Ramos (cell line): ENCODE measurements around the gene LLCFC1.
"Not testable (repeated sequence)": the region's sequence is repeated elsewhere in the genome, so short reads cannot be mapped to it uniquely, and the experiment has no call there.

Experiments used
- in situ Hi-C: fragments of 300-500 bp; cut with MboI; formaldehyde crosslinking; loops from one replicate; pipeline ENCODE4 v1.14.3; 2022; ENCODE audit warnings: low sequenced_read_pairs; ENCODE audit not compliant: unreplicated experiment

Gene LLCFC1

DNA sequence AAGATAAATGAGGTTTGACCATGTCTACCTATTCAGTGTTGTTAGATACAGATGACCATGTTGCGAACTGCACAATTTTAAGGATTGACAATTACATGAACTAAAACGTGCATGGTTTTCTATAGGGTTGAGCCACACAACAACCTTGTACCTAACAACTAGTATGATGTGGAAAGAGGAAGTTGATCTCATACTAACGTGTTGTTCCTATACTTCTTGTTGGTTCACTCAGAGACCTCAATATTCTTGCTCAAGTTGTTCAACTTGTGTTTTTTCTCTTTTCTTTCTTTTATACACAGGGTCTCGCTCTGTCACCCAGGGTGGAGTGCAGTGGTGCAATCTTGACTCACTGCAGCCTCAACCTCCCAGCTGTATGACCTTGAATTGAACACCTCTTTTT lies 28.9 kb downstream of the LLCFC1 start:
- in situ Hi-C loops: no loop called here

DNA sequence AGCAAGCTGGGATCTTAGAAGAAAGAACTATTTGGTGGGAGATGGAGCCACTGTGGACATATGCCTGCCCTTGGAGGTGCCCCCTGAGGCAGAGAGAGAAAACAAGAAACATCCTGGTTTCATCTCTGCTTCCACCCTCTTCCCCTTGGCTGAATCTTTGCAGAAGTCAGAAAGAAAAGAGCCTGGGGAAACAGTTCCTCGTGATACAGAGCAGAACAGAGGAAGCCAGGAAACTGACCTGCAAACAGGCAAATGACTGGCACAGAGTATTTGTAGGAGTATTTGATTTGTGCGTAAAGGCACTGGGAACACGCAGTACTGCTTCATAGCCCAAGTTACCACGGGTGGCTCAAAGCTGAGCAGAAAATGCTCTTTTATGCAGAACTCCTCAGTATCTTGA lies 29.9 kb downstream of the LLCFC1 start:
- in situ Hi-C loops: no loop called here

DNA sequence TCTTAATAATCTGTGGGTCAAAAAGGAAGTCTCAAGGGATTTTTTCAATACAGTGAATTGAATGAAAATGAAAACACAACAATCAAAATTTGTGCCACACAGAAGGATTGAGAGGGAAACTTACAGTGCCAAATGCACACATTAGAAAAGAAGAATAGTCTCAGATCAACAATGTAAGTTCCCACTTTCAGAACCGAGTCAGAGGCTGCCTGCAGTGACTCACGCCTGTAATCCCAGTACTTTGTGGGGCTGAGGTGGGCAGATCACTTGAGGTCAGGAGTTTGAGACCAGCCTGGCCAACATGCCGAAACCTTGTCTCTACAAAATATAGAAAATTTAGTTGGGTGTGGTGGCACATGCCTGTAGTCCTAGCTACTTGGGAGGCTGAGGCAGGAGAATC lies 35.3 kb downstream of the LLCFC1 start:
- in situ Hi-C loops: no loop called here

DNA sequence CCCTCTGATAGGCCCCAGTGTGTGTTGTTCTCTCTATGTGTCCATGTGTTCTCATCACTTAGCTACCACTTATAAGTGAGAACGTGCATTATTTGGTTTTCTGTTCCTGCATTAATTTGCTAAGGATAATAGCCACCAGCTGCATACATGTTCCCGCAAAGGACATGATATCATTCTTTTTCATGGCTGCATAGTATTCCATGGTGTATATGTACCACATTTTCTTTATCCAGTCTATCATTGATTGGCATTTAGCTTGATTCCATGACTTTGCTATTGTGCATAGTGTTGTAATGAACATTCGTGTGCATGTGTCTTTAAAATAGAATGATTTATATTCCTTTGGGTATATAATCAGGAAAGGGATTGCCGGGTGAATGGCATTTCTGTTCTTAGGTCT lies 39.1 kb downstream of the LLCFC1 start:
- in situ Hi-C loops: not testable (repeated sequence)

DNA sequence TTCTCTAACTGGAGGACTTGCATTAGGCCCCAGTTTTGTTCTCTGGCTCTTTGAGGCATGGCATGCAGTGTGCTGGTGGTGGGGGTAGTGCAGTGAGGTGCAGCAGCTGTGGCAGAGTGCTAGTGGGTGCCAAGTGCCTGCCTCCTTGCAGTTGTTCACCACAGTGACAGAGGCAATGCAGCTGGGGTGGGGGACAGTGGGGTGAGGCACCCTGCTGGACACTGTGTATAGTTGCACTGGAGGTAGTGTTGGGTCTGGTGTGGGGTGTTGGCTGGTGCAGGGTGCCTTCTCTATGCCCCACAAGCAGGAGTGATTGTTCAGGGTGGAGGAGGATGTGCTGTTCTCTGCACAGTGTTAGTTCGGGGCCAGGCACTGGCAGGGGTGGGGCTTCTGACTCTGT lies 44.5 kb downstream of the LLCFC1 start:
- in situ Hi-C loops: no loop called here

DNA sequence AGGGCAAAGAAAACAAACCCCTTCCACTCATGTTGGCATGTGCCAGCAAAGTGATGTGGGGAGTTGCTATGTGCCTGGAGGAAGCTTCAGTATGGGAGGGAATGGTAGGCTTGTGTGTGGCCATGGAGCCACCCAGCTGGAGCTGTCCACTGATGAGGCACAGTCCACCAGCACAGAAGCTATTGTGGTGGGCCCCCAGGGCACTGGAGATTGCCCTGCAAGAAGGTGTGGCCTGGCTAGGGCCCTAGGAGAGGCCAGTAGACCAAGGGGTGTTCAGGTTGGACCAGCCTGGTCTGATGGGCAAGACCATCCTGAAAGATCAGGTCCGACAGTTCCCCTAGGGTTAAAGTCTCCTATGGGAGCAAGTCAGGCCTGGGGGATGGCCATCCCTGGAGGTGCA lies 45.0 kb downstream of the LLCFC1 start:
- in situ Hi-C loops: no loop called here
